ENCODE data around the gene POLR3H. TPM values are rescaled to one million over a fixed set of nuclear protein-coding genes. Genes with fewer than 3 reads are reported as not detected.

The POLR3H gene
- total RNA-seq, 1 donor from 2014 or later, result 29.5 TPM

- intact Hi-C loops (cut with micrococcal nuclease), result no loop called here
Measured at GRCh38 chr22:41539146-41540005, 4.9 kb downstream of the POLR3H start.

DNA sequence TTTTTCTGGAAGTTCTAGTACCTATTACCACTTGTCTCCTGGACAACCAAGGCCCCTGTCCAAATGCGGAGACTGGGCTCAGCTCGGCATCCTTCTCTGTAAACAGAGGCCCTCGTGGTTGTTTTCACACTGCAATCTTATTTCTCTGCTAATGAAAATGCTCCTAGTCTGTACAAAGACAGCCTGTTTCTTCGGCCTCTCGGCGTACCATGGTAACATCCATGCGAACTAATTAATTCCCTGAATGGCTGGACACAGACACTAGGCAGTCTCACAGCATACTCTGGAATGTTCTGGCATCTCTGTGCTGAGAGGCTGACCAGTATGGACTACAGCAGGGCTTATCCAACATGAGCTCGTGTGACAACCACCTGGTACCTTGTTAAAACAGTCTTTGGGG lies 5.7 kb downstream of the POLR3H start:
- intact Hi-C loops (cut with micrococcal nuclease), result no loop called here

- intact Hi-C loops (cut with micrococcal nuclease), result no loop called here
Measured at GRCh38 chr22:41537203-41537602, 7.1 kb downstream of the POLR3H start.

DNA sequence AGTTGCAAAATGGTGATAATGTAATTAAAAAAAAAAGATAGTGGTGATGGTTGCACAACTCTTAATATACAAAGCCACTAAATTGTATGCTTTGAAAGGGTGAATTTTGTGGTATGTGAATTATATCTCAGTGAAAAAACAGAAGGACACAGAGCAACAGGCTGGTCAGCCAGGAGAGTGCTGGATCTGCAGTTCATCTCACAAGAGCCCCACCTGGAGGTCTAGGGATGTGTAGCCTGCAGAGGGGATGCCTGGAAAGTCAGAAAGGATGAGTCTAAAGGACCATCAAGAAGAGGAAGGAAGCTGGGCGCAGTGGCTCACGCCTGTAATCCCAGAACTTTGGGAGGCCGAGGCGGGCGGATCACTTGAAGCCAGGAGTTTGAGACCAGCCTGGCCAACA lies 9.0 kb downstream of the POLR3H start:
- intact Hi-C loops (cut with micrococcal nuclease), result no loop called here

DNA sequence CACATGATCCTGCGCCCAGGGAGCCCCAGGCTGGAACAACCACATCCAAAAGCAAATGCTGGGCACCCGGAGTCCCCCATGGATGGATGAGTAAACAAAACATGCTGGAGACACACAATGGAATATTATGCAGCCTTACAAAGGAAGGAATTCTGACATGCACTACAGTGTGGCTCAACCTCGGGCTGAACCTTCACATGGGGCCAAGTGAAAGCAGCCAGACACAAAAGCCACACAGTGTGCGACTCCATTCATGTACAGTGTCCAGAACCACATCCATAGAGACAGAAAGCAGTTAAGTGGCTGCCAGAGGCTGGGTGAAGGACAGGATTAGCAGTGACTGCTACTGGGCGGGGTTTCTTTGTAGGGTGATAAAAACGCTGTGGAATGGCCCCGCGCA lies 10.1 kb downstream of the POLR3H start:
- intact Hi-C loops (cut with micrococcal nuclease), result no loop called here

DNA sequence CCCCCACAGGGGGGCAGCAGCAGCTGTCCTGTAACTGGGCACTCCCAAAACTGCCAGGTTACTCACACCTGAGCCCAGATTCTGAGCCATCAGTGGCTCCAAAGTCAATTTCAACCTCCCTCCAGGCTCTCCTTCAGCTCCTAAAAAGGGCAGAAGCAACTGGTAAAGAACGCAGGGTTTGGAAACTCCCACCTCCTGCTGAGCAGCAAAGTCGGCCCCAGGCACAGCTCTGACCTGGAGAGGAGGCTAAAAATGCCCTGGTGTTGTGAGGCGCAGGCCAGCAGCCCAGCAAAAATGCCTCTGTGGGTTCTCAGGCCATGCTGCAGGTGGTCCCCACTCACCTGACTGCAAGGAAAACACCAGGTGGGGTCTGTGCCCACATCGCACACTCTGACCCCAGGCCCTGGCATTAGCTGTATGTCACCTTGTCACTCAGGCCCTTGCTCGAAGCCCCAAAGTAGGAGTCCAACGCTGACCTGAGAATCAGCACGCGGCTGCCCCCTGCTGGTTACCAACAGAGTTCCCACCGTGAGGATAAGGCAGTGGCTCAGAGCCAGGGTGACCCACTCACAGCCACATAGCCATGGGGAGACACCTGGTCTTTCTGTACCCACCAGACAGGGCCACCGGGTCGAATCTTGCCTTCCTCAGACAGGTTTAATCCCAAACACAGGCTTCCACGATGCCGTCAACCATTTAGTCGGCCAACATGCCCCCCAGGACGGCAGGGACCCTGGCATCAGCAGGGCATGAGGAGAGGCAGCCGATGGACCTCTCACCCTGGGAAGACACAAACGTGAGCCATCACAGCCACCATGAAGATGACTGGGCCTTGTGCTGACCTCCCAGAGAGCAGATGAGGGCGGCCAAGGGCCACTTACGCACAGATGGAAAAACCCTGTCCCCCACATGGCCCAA lies 11.1 kb downstream of the POLR3H start:
- intact Hi-C loops (cut with micrococcal nuclease), result no loop called here

DNA sequence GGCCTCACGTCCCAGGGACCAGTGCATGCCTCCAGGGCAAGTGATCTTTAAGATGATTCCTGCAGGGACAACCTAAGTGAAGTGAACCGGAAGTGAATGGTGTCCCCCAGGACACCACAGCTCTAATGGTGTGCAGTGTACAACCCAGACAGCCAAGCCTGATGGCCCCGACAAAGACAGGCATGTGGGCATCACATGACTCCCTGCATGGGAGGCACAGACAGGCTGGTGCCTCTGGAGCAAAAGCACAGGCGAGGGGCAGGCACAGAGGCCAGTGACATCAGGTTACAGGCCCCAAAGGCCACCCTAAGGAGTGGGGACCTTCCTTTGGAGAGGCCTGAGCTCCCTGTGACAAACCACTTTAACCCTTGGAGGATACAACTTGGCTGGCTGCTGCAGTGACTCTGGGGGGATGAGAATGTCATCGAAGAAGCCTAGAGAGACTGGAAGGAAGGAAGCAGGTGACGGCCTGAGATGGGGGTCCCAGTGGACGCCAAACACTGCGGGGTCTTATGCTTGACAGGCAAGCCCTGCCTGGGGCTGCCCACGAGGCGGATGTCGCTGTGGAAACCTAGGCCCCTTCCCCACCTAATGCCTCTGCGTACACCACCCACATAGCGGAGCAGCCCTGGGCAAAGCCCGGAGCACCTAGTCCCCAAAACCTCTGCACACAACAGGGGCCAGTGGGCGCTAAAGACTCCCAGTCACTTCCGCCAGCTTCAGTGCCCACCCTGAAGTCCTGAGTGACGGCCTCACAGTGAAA lies 12.4 kb downstream of the POLR3H start:
- intact Hi-C loops (cut with micrococcal nuclease), result no loop called here

DNA sequence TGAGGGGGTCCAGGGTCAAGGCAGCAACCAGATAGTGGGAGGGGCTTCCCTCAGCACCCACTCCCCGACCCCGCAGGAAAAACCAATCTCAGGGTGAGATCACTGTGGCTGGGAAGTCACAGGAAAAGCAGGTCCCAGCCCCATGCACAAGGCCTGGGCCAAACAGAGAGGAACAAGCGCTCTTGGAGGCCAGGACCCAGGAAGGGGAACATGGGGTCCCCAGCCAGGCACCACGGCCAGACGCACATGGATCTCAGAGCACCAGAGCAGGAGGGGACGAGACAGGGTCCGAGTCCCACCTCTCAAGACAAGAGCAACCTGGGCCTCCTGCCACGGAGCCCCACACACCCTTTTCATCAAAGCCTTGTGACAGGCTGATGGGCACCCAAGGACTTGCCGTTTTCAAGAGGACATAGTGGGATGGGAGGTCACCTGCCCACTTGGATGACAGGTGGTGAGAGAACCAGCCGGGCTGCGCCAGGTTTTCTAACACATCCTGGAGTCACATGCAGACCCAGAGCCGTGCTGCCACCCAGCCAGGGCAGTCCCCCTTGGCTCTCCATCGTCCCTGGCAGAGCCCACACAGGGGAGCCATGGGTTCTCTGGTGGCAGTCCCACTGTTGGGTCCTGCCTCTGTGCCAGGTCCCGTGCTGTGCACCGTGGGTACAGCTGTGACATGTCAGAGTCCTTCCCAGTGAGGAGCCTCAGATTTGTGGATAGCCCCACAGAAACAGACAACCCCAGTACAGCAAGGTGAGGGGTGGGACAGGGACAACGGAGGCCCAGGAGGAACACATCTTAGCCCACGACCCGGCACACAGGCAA lies 13.2 kb downstream of the POLR3H start:
- intact Hi-C loops (cut with micrococcal nuclease), result no loop called here

- intact Hi-C loops (cut with micrococcal nuclease), result no loop called here
Measured at GRCh38 chr22:41528938-41529561, 15.2 kb downstream of the POLR3H start.

DNA sequence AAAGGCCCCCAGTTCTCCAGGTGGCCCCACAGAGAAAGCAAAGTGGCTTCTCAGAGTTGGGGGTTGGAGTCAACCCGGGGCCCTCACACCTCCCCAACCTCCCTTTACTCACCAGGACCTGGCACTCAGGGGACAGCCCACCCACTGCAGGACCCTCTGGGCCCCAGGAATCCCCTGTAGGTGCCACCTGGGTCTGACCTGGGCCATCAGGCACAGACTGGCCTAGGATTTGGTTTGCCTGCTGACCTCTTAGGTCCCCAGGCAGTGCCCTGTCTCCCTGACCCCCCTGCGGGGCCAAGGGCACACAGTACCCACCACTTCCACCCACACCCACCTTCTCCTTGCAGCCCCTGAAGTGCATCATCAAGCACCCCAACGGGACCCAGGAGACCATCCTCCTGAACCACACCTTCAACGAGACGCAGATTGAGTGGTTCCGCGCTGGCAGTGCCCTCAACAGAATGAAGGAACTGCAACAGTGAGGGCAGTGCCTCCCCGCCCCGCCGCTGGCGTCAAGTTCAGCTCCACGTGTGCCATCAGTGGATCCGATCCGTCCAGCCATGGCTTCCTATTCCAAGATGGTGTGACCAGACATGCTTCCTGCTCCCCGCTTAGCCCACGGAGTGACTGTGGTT lies 16.0 kb downstream of the POLR3H start:
- intact Hi-C loops (cut with micrococcal nuclease), result no loop called here

- intact Hi-C loops (cut with micrococcal nuclease), result loop anchor here (1.0 kb wide), 1 partner anchor 123 kb away; no protein-coding TSS in a partner anchor
Measured at GRCh38 chr22:41526830-41527799, 17.2 kb downstream of the POLR3H start.

DNA sequence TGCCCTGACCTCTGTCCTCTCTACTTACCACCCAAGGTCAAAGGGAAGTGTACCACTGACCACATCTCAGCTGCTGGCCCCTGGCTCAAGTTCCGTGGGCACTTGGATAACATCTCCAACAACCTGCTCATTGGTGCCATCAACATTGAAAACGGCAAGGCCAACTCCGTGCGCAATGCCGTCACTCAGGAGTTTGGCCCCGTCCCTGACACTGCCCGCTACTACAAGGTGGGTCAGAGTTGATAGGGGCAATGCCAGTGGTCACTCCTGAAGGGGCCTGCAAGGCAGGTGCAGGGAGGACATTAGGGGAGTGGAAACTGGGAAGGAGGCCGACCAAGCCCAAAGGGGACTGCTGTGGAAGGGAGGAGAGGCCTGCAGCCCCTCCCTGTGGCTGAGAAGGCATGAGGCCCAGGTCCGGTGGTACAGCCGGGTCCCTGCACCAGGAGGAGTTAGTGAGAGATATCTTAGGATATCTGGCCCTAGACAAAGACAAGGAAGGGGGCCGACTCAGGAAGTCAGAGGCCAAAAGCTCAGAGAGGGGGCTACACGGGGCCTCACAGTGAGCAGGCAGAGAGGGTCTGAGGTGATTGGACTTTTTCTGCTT lies 17.9 kb downstream of the POLR3H start:
- intact Hi-C loops (cut with micrococcal nuclease), result loop anchor here (1.0 kb wide), 1 partner anchor 122 kb away; no protein-coding TSS in a partner anchor

- intact Hi-C loops (cut with micrococcal nuclease), result loop anchor here (1.0 kb wide), 1 partner anchor 121 kb away; no protein-coding TSS in a partner anchor
Measured at GRCh38 chr22:41525450-41526225, 18.6 kb downstream of the POLR3H start.

GRCh38 chr22:41524809-41525449 lies 19.3 kb downstream of the POLR3H start:
- intact Hi-C loops (cut with micrococcal nuclease), result no loop called here

DNA sequence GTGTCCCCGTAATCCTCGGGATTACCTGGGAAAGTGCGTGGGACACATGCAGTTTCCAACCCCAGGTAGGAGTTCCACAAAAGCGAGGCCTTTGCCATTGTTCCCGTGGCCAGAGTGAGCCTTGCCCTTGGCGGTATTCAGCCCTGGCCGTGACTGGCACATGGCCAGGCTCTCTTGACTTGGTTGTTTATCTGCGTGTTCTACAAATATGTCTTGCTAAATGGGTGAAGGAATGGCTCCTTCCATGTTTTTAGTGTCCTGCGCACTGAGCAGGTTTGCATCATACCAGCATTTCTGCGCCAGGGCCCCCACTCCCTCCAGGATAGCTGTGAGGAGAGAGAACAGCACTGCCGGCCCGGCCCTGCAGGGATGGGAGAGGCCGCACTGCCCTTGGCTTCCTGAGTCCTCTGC lies 20.0 kb downstream of the POLR3H start:
- intact Hi-C loops (cut with micrococcal nuclease), result no loop called here

DNA sequence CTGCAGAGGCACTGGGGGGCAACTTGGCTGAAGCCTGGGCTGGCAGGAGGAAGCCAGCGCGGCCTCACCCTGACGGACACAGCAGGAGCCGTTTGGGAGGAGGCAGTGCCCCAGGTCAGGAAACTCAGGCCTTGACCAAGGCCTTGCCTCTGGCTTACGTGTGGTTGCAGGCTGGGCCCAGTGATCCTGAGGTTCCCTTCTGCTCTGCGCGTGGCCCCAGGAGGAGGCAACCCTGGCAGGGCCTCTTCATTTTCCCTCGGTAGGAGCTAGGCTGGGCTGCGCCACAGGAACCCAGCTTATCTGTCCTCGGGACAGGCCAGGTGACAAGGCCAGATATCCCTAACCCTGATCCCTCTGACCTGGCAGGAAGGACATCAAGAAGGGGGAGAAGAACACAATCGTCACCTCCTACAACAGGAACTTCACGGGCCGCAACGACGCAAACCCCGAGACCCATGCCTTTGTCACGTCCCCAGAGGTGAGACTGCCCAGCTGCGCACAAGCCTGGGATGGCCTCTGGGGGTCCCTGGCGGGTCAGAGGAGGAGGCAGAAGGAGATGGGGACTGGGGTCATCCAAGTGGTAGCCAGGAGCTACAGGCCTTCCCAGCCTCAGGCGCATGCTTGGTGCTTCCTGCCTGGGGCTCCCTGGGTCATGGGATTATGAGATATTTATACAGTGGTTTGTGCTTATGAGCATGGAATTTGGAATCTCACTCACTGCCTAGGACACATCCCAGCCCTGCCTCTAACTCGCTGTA lies 20.6 kb downstream of the POLR3H start:
- intact Hi-C loops (cut with micrococcal nuclease), result no loop called here

Data from T-helper 2 cell treated with Interferon-gamma antibody and Interleukin-4, amounts not matched to agents 100 ng/mL and 5 ng/mL, for 36 hours (primary cell).